K562 (cell line): ENCODE measurements around the gene EML3. TPM values are rescaled to one million over a fixed set of nuclear protein-coding genes. Genes with fewer than 3 reads are reported as not detected.
A peak's percentile ranks its signal among the peaks of the same experiment; 100 is the strongest.

ENCODE experiments used
- ATAC-seq: fragments of 200-7000 bp; cut with Tn5 transposase; 3 replicates; pipeline ENCODE4 v1.9.1; 2020; ENCODE audit warnings: moderate library complexity
- BruUV-seq: library from RNA; stranded (reverse); fragments of 400-500 nt; replicated peaks from 2 replicates; lab custom pipeline; 2021; lab: Mats Ljungman, UMichigan
- CTCF ChIA-PET: fragments of 300-600 bp; formaldehyde crosslinking; extraction: SDS; loops from one replicate; lab custom pipeline; 2021; ENCODE audit warnings: low intra/inter-chr PET ratio; lab: Yijun Ruan, JAX
- POLR2A ChIA-PET: fragments of 300-600, 350-650 bp; sonication (Branson Sonifier 250); formaldehyde crosslinking; extraction: SDS; loops from one replicate; lab custom pipeline; 2021; ENCODE audit warnings: antibody characterized with exemption, inconsistent platforms; lab: Yijun Ruan, JAX
- DNase-seq, 4 experiments: peaks; one replicate each; pipeline versions ENCODE4 v3.0.0 to v3.0.0-alpha.2; 2011 to 2018; ENCODE audit warnings: low spot score in 3 of 4, mixed read lengths in 3 of 4; ENCODE audit errors: extremely low read depth in 1 of 4
- FAIRE-seq: peaks from 2 replicates; lab custom pipeline; 2011; peaks lifted over from hg19 to GRCh38; lab: Jason Lieb, UNC
- H2AFZ ChIP-seq: 2 replicates; pipeline ENCODE4 v1.6.0; 2011; ENCODE audit warnings: low read depth, low read length, control low read depth, inconsistent platforms
- H3K27ac ChIP-seq: fragments of 200-600 bp; 3 replicates; pipeline ENCODE4 v1.8.0; 2011; ENCODE audit warnings: low read depth, mild to moderate bottlenecking, control low read depth, inconsistent platforms, low read length, moderate library complexity, mixed read lengths; ENCODE audit errors: extremely low read depth
- H3K27me3 ChIP-seq, 2 experiments: fragments of 300-600 bp in 1 of 2; 2 replicates in 1 of 2; 3 replicates in 1 of 2; pipeline versions ENCODE4 v1.6.0 to v1.8.0; 2011; ENCODE audit warnings: inconsistent platforms in 2 of 2, low read length in 2 of 2, mild to moderate bottlenecking in 1 of 2, mixed read lengths in 1 of 2, moderate library complexity in 1 of 2; ENCODE audit not compliant: control insufficient read depth in 2 of 2, insufficient read depth in 2 of 2
- H3K36me3 ChIP-seq: fragments of 300-600 bp; 3 replicates; pipeline ENCODE4 v1.8.0; 2011; ENCODE audit warnings: mild to moderate bottlenecking, low read length, inconsistent platforms; ENCODE audit not compliant: control insufficient read depth, insufficient read depth
- H3K4me1 ChIP-seq, 2 experiments: fragments of 200-600 bp in 1 of 2; replicated peaks in 1 of 2; 2 replicates in 1 of 2; 3 replicates in 1 of 2; pipeline versions ENCODE4 v1.5.1 to v1.8.0; 2011; ENCODE audit warnings: inconsistent platforms in 2 of 2, low read length in 2 of 2, mild to moderate bottlenecking in 1 of 2, mixed read lengths in 1 of 2, moderate library complexity in 1 of 2; ENCODE audit not compliant: control insufficient read depth in 2 of 2, insufficient read depth in 2 of 2
- H3K4me2 ChIP-seq: 2 replicates; pipeline ENCODE4 v1.6.1; 2011; ENCODE audit warnings: low read length, control low read depth, inconsistent platforms, mixed read lengths; ENCODE audit not compliant: insufficient read depth
- H3K4me3 ChIP-seq: fragments of 200-600 bp; sonication (generic), shearing (Covaris generic); 2 replicates; pipeline ENCODE4 v1.5.1; 2016; ENCODE audit warnings: control low read depth, inconsistent platforms
- H3K79me2 ChIP-seq: fragments of 200-600 bp; 3 replicates; pipeline ENCODE4 v1.8.0; 2011; ENCODE audit warnings: low read length, inconsistent platforms; ENCODE audit not compliant: control insufficient read depth, insufficient read depth
- H3K9ac ChIP-seq, 2 experiments: 2 replicates each; pipeline versions ENCODE4 v1.6.0 to v1.6.1; 2011; ENCODE audit warnings: low read depth in 2 of 2, low read length in 2 of 2, control low read depth in 1 of 2, inconsistent platforms in 1 of 2, mild to moderate bottlenecking in 1 of 2, mixed read lengths in 1 of 2; ENCODE audit not compliant: insufficient read depth in 1 of 2
- H3K9me1 ChIP-seq: one replicate; pipeline ENCODE4 v1.6.0; 2011; ENCODE audit warnings: inconsistent platforms, mild to moderate bottlenecking, low read length, moderate library complexity; ENCODE audit not compliant: control insufficient read depth, insufficient read depth
- H3K9me3 ChIP-seq: replicated peaks from 2 replicates; pipeline ENCODE4 v1.5.1; 2011; ENCODE audit warnings: low read depth, low read length, inconsistent platforms; ENCODE audit not compliant: control insufficient read depth, insufficient read depth
- H4K20me1 ChIP-seq: replicated peaks from 2 replicates; pipeline ENCODE4 v1.6.1; 2011; ENCODE audit warnings: low read length, inconsistent platforms, mixed read lengths; ENCODE audit not compliant: control insufficient read depth, insufficient read depth
- ATF3 ChIP-seq, 2 experiments: fragments of 450-650 bp in 1 of 2; sonication (generic) in 1 of 2; formaldehyde crosslinking in 1 of 2; IDR thresholded peaks in 1 of 2; conservative IDR thresholded peaks in 1 of 2; 2 replicates each; pipeline versions ENCODE4 v1.6.1 to v1.8.1; 2016 to 2023; ENCODE audit warnings: mild to moderate bottlenecking in 2 of 2, moderate library complexity in 2 of 2, inconsistent platforms in 1 of 2, missing genetic modification reagents in 1 of 2
- BDP1 ChIP-seq: IDR thresholded peaks from 3 replicates; pipeline ENCODE4 v1.6.1; 2011; ENCODE audit not compliant: insufficient read length, insufficient read depth
- CHD4 ChIP-seq: fragments of 200-600 bp; sonication (generic); IDR thresholded peaks from 3 replicates; pipeline ENCODE4 v1.6.1; 2012; ENCODE audit warnings: low read depth, mild to moderate bottlenecking, mixed read lengths, low read length, inconsistent platforms; ENCODE audit not compliant: insufficient read depth, insufficient replicate concordance, poor library complexity, severe bottlenecking
- E2F8 ChIP-seq: fragments of 450-650 bp; IDR thresholded peaks from 2 replicates; pipeline ENCODE4 v1.7.1; 2018; ENCODE audit warnings: mild to moderate bottlenecking, low read depth; ENCODE audit not compliant: partially characterized antibody
- JUND ChIP-seq, 2 experiments: IDR thresholded peaks; 2 replicates in 1 of 2; 3 replicates in 1 of 2; pipeline ENCODE4 v1.6.1; 2011; ENCODE audit warnings: borderline replicate concordance in 2 of 2, low read depth in 2 of 2, low read length in 2 of 2, improper control_type of control experiment in 1 of 2, missing biosample characterization in 1 of 2, missing genetic modification characterization in 1 of 2, missing genetic modification reagents in 1 of 2
- NFIC ChIP-seq: fragments of 450-650 bp; IDR thresholded peaks from 2 replicates; pipeline ENCODE4 v1.6.1; 2017; ENCODE audit warnings: mild to moderate bottlenecking, inconsistent platforms
- POLR2A ChIP-seq: fragments of 450-650 bp; conservative IDR thresholded peaks from 2 replicates; pipeline ENCODE4 v1.6.1; 2016
- POLR2AphosphoS5 ChIP-seq: IDR thresholded peaks from 2 replicates; pipeline ENCODE4 v1.6.1; 2011; ENCODE audit warnings: mild to moderate bottlenecking, low read depth, low read length, moderate library complexity; ENCODE audit not compliant: control insufficient read depth, insufficient read depth
- POLR3A ChIP-seq: IDR thresholded peaks from 2 replicates; pipeline ENCODE4 v1.6.1; 2011; ENCODE audit warnings: borderline replicate concordance, mild to moderate bottlenecking, moderate library complexity; ENCODE audit not compliant: insufficient read length, insufficient read depth; ENCODE audit errors: extremely low read depth
- PRDM10 ChIP-seq: fragments of 450-650 bp; IDR thresholded peaks from 2 replicates; pipeline ENCODE4 v1.6.1; 2018; ENCODE audit not compliant: partially characterized antibody
- ZNF121 ChIP-seq: sonication (generic); formaldehyde crosslinking; conservative IDR thresholded peaks from 2 replicates; pipeline ENCODE4 v1.8.0; 2022; ENCODE audit warnings: missing genetic modification reagents
- ZNF41 ChIP-seq: fragments of 250-450 bp; sonication (Bioruptor Pico); conservative IDR thresholded peaks from 2 replicates; pipeline ENCODE4 v1.4.0; 2020; ENCODE audit warnings: mild to moderate bottlenecking
- ZNF444 ChIP-seq: fragments of 250-450 bp; sonication (Bioruptor Pico); IDR thresholded peaks from 2 replicates; pipeline ENCODE4 v1.4.0; 2020; ENCODE audit warnings: mild to moderate bottlenecking, moderate library complexity
- WGBS: fragments of 100-300 bp; shearing (Covaris generic); methylation state at CpG from one replicate; pipeline ENCODE4 v1.1.6; 2016; ENCODE audit warnings: low coverage, mixed read lengths; ENCODE audit not compliant: insufficient coverage; ENCODE audit errors: missing lambda C conversion rate; 5-methylcytosine and 5-hydroxymethylcytosine counted together
- in situ Hi-C: fragments of 300-500 bp; cut with MboI; formaldehyde crosslinking; loops from 4 replicates; pipeline ENCODE4 v1.15.0; 2018; ENCODE audit warnings: inconsistent platforms, mixed read lengths
- intact Hi-C: fragments of 100-400 bp; cut with micrococcal nuclease; formaldehyde crosslinking; loops from 2 replicates; pipeline ENCODE4 v1.14.2; 2022
- polyA plus RNA-seq, 8 experiments: library from polyadenylated mRNA; depleted of rRNA in 4 of 8; stranded (reverse) in 5 of 8; unstranded in 3 of 8; fragments of >200 nt; fragmentation: Nextera tagmentation in 2 of 8; fragmentation: Illumina TruSeq in 1 of 8; extraction: Ambion mirVana in 2 of 8; extraction: Trizol in 1 of 8; gene quantifications; 2 replicates each; pipeline versions ENCODE4 v1.2.1 to v1.2.3, GENCODE V29; 2011 to 2014; ENCODE audit warnings: inconsistent platforms in 1 of 8, missing spikeins in 1 of 8
- total RNA-seq, 7 experiments: library from RNA; depleted of rRNA in 6 of 7; stranded (reverse); fragments of >200 nt in 6 of 7; fragmentation: Illumina TruSeq in 2 of 7; extraction: Trizol in 2 of 7; gene quantifications; 2 replicates each; pipeline versions ENCODE4 v1.2.1 to v1.2.3, GENCODE V29; 2011 to 2021; ENCODE audit warnings: low replicate concordance in 1 of 7

EML3 gene
- total and polyA plus RNA-seq, 9 of the 15 experiments (the other 6 are each of a cell fraction or from before 2014, with no cell fraction given), result 0.32 to 90.5 (median 26.4) TPM

GRCh38 chr11:62614275-62614674 lies 1.7 kb upstream of the EML3 start:
- CTCF ChIA-PET, result interaction anchor here (0.5 kb wide), 1 partner anchor 115 kb away, joined by 3 read pairs; no protein-coding TSS in a partner anchor
- Histone ChIP-seq H3K36me3 (peaks cover 47% of the 10 kb centered on the region), H3K4me3 (no peak overlapping the region), H3K27me3 (no peaks in the 10 kb centered on the region), H4K20me1 (0 out of 2 replicates have a peak, but pooled peaks cover 5% of the 10 kb centered on the region), H3K9ac (peak overlapping the region; percentile 20 to 82; a peak in 3 of 4 replicates), H3K4me1 (peaks cover 29 to 60% of the 10 kb centered on the region in 2 experiments), H3K4me2 (peak overlapping the region; percentile 28), H3K9me1 (peaks cover 2% of the 10 kb centered on the region), H3K9me3 (no peaks in the 10 kb centered on the region), H3K27ac (peak overlapping the region; percentile 43; the same call in 2 of the 3 replicates), H2AFZ (no peak overlapping the region), H3K79me2 (peaks cover 26% of the 10 kb centered on the region)
- BruUV-seq, result no TSS peak
- intact Hi-C loops (loop anchor here (5.0 kb wide), 1 partner anchor 78 kb away; no protein-coding TSS in a partner anchor), in situ Hi-C loops (no loop called here)
- FAIRE-seq (peak; percentile 78), ATAC-seq (peak; percentile 44), DNase-seq (peak; percentile 52 to 76 (median 58))
- 42% methylated on average over 8 of the region's 8 CpGs for WGBS
- POLR2A ChIA-PET, result interaction anchor here (0.9 kb wide), 1 partner anchor 40 kb away, joined by 3 read pairs; no protein-coding TSS in a partner anchor
- TF ChIP-seq ZNF444 (CRISPR knock-in tag) (no peak), NFIC (0 out of 2 replicates have a peak, but pooled peaks have one; percentile 16), JUND (IDR thresholded peaks at IDR 0.05; ENCODE audit: borderline replicate concordance, low read depth, low read length) (peak; percentile 40; the same call in 1 of the 2 replicates), JUND (tag; IDR thresholded peaks at IDR 0.05; ENCODE audit: borderline replicate concordance, low read depth, low read length) (peak; percentile 43; the same call in 1 of the 3 replicates), POLR2A (0 out of 2 replicates have a peak, but pooled peaks have one; percentile 28), PRDM10 (no peak), E2F8 (no peak), ZNF121 (CRISPR knock-in tag) (no peak), POLR3A (no peak), POLR2AphosphoS5 (0 out of 2 replicates have a peak, but pooled peaks have one; percentile 23), ZNF41 (CRISPR knock-in tag) (no peak), ATF3 (IDR thresholded peaks at IDR 0.05) (peak; percentile 41; the same call in 1 of the 2 replicates), ATF3 (CRISPR knock-in tag; conservative IDR thresholded peaks at IDR 0.05) (no peak), BDP1 (no peak), CHD4 (no peak)
